A673 (cell line): ENCODE data around the gene OSBP2. TPM values are rescaled to one million over a fixed set of nuclear protein-coding genes. Genes with fewer than 3 reads are reported as not detected.

Source experiments
- BruUV-seq: library from RNA; stranded (reverse); fragments of 400-500 nt; replicated peaks from 2 replicates; lab custom pipeline; 2021; lab: Mats Ljungman, UMichigan
- CTCF ChIA-PET: fragments of 300-600 bp; sonication (Branson Sonifier 250); formaldehyde crosslinking; loops from one replicate; lab custom pipeline; 2022; ENCODE audit warnings: antibody characterized with exemption; lab: Charles Lee
- POLR2A ChIA-PET: fragments of 300-600 bp; sonication (Branson Sonifier 250); formaldehyde crosslinking; loops from one replicate; lab custom pipeline; 2022; ENCODE audit warnings: antibody characterized with exemption; ENCODE audit not compliant: low non-redundant PET; lab: Charles Lee
- DNase-seq: peaks from one replicate; pipeline ENCODE4 v3.0.0-alpha.2; 2015; ENCODE audit warnings: low spot score
- H3K27ac ChIP-seq: fragments of 200-600 bp; sonication (generic); 2 replicates; pipeline ENCODE4 v1.5.1; 2016; ENCODE audit warnings: mixed run types, low read depth, mild to moderate bottlenecking, mixed read lengths, antibody characterized with exemption, low read length; ENCODE audit not compliant: poor library complexity, severe bottlenecking
- H3K27me3 ChIP-seq: fragments of 200-600 bp; sonication (generic); replicated peaks from 2 replicates; pipeline ENCODE4 v1.6.1; 2017; ENCODE audit warnings: mixed run types, low read depth, mild to moderate bottlenecking, mixed read lengths, antibody characterized with exemption, low read length; ENCODE audit not compliant: insufficient read depth, poor library complexity
- H3K36me3 ChIP-seq: fragments of 200-600 bp; sonication (generic); 2 replicates; pipeline ENCODE4 v1.6.1; 2016; ENCODE audit warnings: mixed run types, mild to moderate bottlenecking, mixed read lengths, antibody characterized with exemption, low read length; ENCODE audit not compliant: insufficient read depth, poor library complexity, severe bottlenecking
- H3K4me1 ChIP-seq: fragments of 200-600 bp; sonication (generic); 2 replicates; pipeline ENCODE4 v1.6.1; 2017; ENCODE audit warnings: mixed run types, mild to moderate bottlenecking, mixed read lengths, antibody characterized with exemption, low read length; ENCODE audit not compliant: insufficient read depth, poor library complexity, severe bottlenecking
- H3K4me3 ChIP-seq: fragments of 200-600 bp; sonication (generic); 2 replicates; pipeline ENCODE4 v1.5.1; 2016; ENCODE audit warnings: low read depth, mixed run types, mild to moderate bottlenecking, mixed read lengths, low read length; ENCODE audit not compliant: poor library complexity, severe bottlenecking
- H3K9me3 ChIP-seq: fragments of 200-600 bp; sonication (generic); 2 replicates; pipeline ENCODE4 v1.6.1; 2016; ENCODE audit warnings: mixed run types, low read depth, mild to moderate bottlenecking, mixed read lengths, antibody characterized with exemption, low read length; ENCODE audit not compliant: poor library complexity, severe bottlenecking
- CTCF ChIP-seq: fragments of 300-800, 200-600 bp; sonication (generic); conservative IDR thresholded peaks from 2 replicates; pipeline ENCODE4 v1.5.1; 2017; ENCODE audit warnings: low read depth, mild to moderate bottlenecking, antibody characterized with exemption, low read length, moderate library complexity, mixed read lengths
- EZH2 ChIP-seq: fragments of 200-600 bp; sonication (generic); IDR thresholded peaks from 2 replicates; pipeline ENCODE4 v1.6.1; 2017; ENCODE audit warnings: borderline replicate concordance, low read depth, mild to moderate bottlenecking, mixed read lengths, antibody characterized with exemption, low read length; ENCODE audit not compliant: poor library complexity, severe bottlenecking
- intact Hi-C: fragments of 100-400 bp; cut with micrococcal nuclease; formaldehyde crosslinking; loops from one replicate; pipeline ENCODE4 v1.10.0; 2022; ENCODE audit not compliant: unreplicated experiment
- total RNA-seq: library from RNA; stranded (reverse); gene quantifications from 2 replicates; pipeline ENCODE4 v1.2.3, GENCODE V29; 2021

Gene OSBP2
- total RNA-seq, 1 experiment from 2014 or later = 1.8 TPM

GRCh38 chr22:30827646-30828045, 133.0 kb downstream of the OSBP2 start:
- no peak for TF ChIP-seq EZH2
- TF ChIP-seq CTCF = no peak
- no peak overlapping the region for H3K4me3 ChIP-seq
- DNase-seq = no peak
- no peaks in the 10 kb centered on the region for H3K4me1 ChIP-seq
- ChIA-PET CTCF (no interaction called here), POLR2A (no interaction called here)
- no peaks in the 10 kb centered on the region for H3K9me3 ChIP-seq
- H3K36me3 ChIP-seq = no peaks in the 10 kb centered on the region
- intact Hi-C loops = no loop called here
- H3K27ac ChIP-seq = no peak overlapping the region
- H3K27me3 ChIP-seq = peaks cover 23% of the 10 kb centered on the region
- no TSS peak for BruUV-seq

DNA sequence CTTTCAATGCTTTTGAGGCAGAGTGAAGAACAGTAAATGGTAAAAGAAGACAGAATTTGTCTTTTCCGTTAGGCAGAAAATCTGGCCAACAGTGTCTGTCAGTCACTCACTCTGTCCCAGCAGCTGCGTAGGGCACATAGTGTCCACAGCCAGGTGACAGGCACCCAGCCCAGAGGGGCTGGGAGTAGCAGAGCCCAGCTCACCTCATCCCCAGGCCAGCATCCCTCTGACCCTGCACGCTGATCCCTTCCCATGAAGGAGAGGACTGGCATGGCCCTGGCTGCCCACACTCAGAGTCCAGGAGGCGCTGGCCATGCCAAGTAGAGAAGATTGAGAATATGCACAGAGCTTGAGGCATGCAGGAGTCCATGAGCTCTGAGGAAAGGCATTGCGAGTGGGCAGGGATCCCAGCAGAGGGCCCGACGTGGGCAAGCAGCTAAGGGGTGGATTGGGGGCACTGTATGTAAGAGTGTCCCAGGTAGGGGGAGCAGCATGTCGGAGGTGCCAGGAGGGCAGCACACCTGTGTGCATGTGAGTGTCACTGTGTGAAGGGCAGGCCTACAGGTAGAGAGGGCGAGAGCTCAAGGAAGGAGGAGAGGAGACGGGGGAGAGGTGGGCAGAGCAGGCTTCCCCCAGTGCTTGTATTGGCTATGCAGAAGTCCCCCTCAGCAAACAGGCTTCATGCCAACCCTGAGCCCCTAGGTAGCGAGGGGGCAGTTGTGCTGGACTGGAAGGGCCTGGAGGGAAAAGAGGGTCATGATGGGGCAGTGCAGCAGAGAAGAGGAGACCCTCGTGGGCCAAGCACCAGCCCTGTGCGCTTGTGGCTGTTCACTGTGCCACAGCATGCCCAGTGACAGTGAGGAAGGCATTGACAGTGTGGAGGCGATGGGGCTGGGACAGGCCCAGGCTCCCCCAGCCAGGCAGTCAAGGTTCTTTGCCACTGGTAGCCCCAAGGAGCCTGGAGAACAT, 133.8 kb downstream of the OSBP2 start:
- H3K27ac ChIP-seq = no peak overlapping the region
- DNase-seq = no peak
- H3K36me3 ChIP-seq = no peaks in the 10 kb centered on the region
- intact Hi-C loops = no loop called here
- no peak overlapping the region for H3K4me3 ChIP-seq
- H3K9me3 ChIP-seq = no peaks in the 10 kb centered on the region
- TF ChIP-seq CTCF (no peak), EZH2 (no peak)
- BruUV-seq = no TSS peak
- ChIA-PET POLR2A (no interaction called here), CTCF (no interaction called here)
- H3K27me3 ChIP-seq = peaks cover 15% of the 10 kb centered on the region
- no peaks in the 10 kb centered on the region for H3K4me1 ChIP-seq

DNA sequence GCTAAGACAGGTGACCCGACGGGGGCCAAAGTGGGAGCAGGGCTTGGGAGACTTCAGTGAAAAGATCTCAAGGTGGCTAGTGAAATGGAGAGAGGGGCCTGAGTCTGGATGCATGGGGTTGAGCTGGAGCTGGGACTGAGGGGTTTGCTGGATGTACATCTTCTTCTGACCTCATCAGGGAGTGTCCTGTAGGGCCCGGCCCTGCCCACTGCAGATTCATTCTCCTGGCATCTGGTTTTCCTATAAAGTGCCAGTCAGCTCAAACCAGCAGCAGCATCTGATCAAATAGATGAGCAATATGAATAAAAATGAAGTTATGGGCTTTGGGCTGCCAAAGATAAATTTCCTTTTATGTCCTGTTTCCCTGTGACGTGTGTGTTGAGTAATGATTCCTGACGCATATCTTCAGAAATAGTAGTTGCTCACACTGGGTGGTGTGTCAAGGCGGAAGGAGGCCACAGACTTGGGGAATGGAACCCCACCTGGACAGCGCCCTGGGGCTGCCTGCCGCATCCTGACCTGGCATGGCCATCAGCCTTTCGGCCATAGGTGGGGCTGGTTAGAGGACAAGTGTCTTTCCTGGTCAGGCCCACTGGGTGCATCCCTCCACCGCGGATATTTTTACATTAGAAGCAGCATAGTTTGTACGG, 135.4 kb downstream of the OSBP2 start:
- no TSS peak for BruUV-seq
- Histone ChIP-seq H3K27ac (no peak overlapping the region), H3K4me3 (no peak overlapping the region), H3K9me3 (no peaks in the 10 kb centered on the region), H3K36me3 (no peaks in the 10 kb centered on the region), H3K27me3 (no peaks in the 10 kb centered on the region), H3K4me1 (no peaks in the 10 kb centered on the region)
- intact Hi-C loops = no loop called here
- ChIA-PET CTCF (no interaction called here), POLR2A (no interaction called here)
- TF ChIP-seq CTCF (no peak), EZH2 (no peak)
- no peak for DNase-seq
